MCF 10A (cell line): ENCODE data around the gene ZNF565. TPM values are rescaled to one million over a fixed set of nuclear protein-coding genes. Genes with fewer than 3 reads are reported as not detected.

Source experiments
- BruUV-seq: library from RNA; stranded (reverse); fragments of 400-500 nt; replicated peaks from 2 replicates; lab custom pipeline; 2021; lab: Mats Ljungman, UMichigan
- CTCF ChIA-PET: fragments of 300-600 bp; sonication (Branson Sonifier 250); formaldehyde crosslinking; extraction: SDS; loops from one replicate; lab custom pipeline; 2021; ENCODE audit warnings: antibody characterized with exemption, inconsistent platforms; lab: Yijun Ruan, JAX
- POLR2A ChIA-PET: fragments of 300-600, 350-650 bp; sonication (Branson Sonifier 250); formaldehyde crosslinking; extraction: SDS; loops from one replicate; lab custom pipeline; 2020; ENCODE audit warnings: antibody characterized with exemption, inconsistent platforms; lab: Yijun Ruan, JAX
- DNase-seq: peaks from one replicate; pipeline ENCODE4 v3.0.0-alpha.2; 2018; ENCODE audit not compliant: unreplicated experiment
- H3K27ac Mint-ChIP-seq: one replicate; pipeline ENCODE4 v1.8.0; 2022; ENCODE audit warnings: mild to moderate bottlenecking, low read depth, mixed read lengths; ENCODE audit not compliant: unreplicated experiment
- H3K27me3 Mint-ChIP-seq: one replicate; pipeline ENCODE4 v1.8.0; 2022; ENCODE audit warnings: mixed read lengths; ENCODE audit not compliant: insufficient read depth, unreplicated experiment
- H3K36me3 Mint-ChIP-seq: one replicate; pipeline ENCODE4 v1.8.0; 2022; ENCODE audit warnings: mild to moderate bottlenecking, moderate library complexity, mixed read lengths; ENCODE audit not compliant: insufficient read depth, unreplicated experiment
- H3K4me1 Mint-ChIP-seq: one replicate; pipeline ENCODE4 v1.8.0; 2022; ENCODE audit warnings: mixed read lengths; ENCODE audit not compliant: insufficient read depth, unreplicated experiment
- H3K4me3 Mint-ChIP-seq: one replicate; pipeline ENCODE4 v1.8.0; 2022; ENCODE audit warnings: mild to moderate bottlenecking, moderate library complexity, mixed read lengths; ENCODE audit not compliant: unreplicated experiment
- H3K9me3 Mint-ChIP-seq: one replicate; pipeline ENCODE4 v1.8.0; 2022; ENCODE audit warnings: mixed read lengths; ENCODE audit not compliant: unreplicated experiment
- intact Hi-C: fragments of 100-400 bp; cut with micrococcal nuclease; formaldehyde crosslinking; loops from 2 replicates; pipeline ENCODE4 v1.14.1; 2022
- total RNA-seq: library from RNA; stranded (reverse); gene quantifications from 2 replicates; pipeline ENCODE4 v1.2.3, GENCODE V29; 2022
- TF ChIP-seq, protein P1 (sequence below): fragments of 200-600 bp; IDR thresholded peaks from one replicate; pipeline ENCODE4 v1.8.0; 2022; ENCODE audit warnings: antibody characterized with exemption, mild to moderate bottlenecking; ENCODE audit not compliant: unreplicated experiment

Gene ZNF565
- total RNA-seq, 1 experiment from 2014 or later, result 2.9 TPM

DNA sequence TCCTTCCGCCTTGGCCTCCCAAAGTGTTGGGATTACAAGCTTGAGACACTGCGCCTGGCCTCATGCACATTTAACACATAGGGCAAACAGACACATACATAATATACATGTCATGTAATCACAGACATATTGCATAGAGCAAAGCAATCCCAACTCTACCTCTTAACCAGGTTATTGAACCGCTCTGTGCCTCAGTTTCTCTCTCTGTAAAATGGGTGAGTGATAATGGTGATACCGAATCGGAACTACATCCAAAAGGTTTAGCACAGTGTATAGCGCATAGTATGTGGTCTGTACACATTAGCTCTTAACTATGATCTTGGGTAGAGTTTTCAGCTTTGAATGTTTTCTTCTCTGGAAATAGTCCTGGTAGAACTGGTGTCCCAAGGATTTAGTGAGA is 69.8 kb downstream of the ZNF565 start:
- Mint-ChIP-seq H3K36me3 (peaks cover 80% of the 10 kb centered on the region), H3K4me3 (no peak overlapping the region), H3K4me1 (peaks cover 44% of the 10 kb centered on the region), H3K9me3 (no peaks in the 10 kb centered on the region), H3K27ac (no peak overlapping the region), H3K27me3 (no peaks in the 10 kb centered on the region)
- TF ChIP-seq, protein P1, sequence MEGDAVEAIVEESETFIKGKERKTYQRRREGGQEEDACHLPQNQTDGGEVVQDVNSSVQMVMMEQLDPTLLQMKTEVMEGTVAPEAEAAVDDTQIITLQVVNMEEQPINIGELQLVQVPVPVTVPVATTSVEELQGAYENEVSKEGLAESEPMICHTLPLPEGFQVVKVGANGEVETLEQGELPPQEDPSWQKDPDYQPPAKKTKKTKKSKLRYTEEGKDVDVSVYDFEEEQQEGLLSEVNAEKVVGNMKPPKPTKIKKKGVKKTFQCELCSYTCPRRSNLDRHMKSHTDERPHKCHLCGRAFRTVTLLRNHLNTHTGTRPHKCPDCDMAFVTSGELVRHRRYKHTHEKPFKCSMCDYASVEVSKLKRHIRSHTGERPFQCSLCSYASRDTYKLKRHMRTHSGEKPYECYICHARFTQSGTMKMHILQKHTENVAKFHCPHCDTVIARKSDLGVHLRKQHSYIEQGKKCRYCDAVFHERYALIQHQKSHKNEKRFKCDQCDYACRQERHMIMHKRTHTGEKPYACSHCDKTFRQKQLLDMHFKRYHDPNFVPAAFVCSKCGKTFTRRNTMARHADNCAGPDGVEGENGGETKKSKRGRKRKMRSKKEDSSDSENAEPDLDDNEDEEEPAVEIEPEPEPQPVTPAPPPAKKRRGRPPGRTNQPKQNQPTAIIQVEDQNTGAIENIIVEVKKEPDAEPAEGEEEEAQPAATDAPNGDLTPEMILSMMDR, result no peak
- CTCF ChIA-PET, result interaction anchor here (1.1 to 2.9 kb wide), 3 partner anchors 16 to 25 kb away, joined by 4 to 8 read pairs (median 8); no protein-coding TSS in a partner anchor
- intact Hi-C loops, result no loop called here
- DNase-seq, result no peak
- no TSS peak for BruUV-seq
- POLR2A ChIA-PET, result no interaction called here

DNA sequence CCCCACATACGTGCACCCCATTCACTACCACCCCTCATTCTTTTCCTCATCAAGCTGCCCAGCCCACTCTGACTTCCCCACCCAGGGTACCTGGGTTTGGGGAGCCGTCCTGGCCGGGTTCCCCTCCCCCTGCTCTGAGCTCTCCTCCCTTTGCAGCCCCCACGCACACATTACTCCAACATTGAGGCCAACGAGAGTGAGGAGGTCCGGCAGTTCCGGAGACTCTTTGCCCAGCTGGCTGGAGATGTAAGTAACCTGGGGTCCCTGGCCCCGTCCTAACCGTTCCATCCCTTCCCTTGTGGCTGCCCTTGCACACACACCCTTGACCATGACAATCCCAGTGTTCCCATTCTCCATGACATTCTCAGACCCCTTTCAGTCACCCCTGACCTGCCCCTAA is 72.0 kb downstream of the ZNF565 start:
- H3K27ac Mint-ChIP-seq, result no peak overlapping the region
- TF ChIP-seq, protein P1, result no peak
- CTCF ChIA-PET, result interaction anchor here (0.8 to 2.9 kb wide), 2 partner anchors 14 to 15 kb away, joined by 3 to 8 read pairs; no protein-coding TSS in a partner anchor

DNA sequence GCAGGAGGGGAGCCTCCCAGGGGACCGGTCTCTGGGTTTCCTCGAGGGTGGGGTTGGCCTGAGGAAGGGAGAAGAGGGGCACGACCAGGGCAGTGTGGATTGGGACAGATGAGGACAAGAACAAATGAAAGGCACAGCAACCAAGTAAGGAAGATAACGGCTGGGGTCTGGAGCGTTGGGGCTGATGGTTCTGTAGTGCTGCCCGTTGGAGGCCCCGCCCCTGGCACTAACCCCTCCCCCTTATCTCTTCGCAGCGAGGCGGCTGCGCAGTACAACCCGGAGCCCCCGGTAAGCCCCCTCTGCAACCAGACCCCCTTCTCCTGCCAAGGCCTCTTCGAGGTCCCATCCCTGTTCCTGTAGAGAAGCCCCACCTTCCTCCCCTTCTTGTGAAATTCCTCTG is 72.4 kb downstream of the ZNF565 start:
- H3K9me3 Mint-ChIP-seq, result no peaks in the 10 kb centered on the region
- TF ChIP-seq, protein P1, result no peak
- no peaks in the 10 kb centered on the region for H3K27me3 Mint-ChIP-seq
- H3K4me1 Mint-ChIP-seq, result peaks cover 32% of the 10 kb centered on the region
- BruUV-seq, result no TSS peak
- intact Hi-C loops, result no loop called here
- peaks cover 54% of the 10 kb centered on the region for H3K36me3 Mint-ChIP-seq
- DNase-seq, result no peak
- peak overlapping the region; percentile 97 for H3K27ac Mint-ChIP-seq
- ChIA-PET POLR2A (no interaction called here), CTCF (interaction anchor here (0.8 to 2.9 kb wide), 2 partner anchors 14 to 15 kb away, joined by 3 to 8 read pairs; no protein-coding TSS in a partner anchor)
- H3K4me3 Mint-ChIP-seq, result no peak overlapping the region

More for the DNA sequence above, 72.0 kb downstream of the ZNF565 start:
- no peak overlapping the region for H3K4me3 Mint-ChIP-seq
- H3K4me1 Mint-ChIP-seq, result peaks cover 31% of the 10 kb centered on the region
- no peaks in the 10 kb centered on the region for H3K27me3 Mint-ChIP-seq
- BruUV-seq, result no TSS peak
- H3K36me3 Mint-ChIP-seq, result peaks cover 58% of the 10 kb centered on the region
- H3K9me3 Mint-ChIP-seq, result no peaks in the 10 kb centered on the region
- intact Hi-C loops, result no loop called here
- POLR2A ChIA-PET, result no interaction called here
- no peak for DNase-seq

DNA sequence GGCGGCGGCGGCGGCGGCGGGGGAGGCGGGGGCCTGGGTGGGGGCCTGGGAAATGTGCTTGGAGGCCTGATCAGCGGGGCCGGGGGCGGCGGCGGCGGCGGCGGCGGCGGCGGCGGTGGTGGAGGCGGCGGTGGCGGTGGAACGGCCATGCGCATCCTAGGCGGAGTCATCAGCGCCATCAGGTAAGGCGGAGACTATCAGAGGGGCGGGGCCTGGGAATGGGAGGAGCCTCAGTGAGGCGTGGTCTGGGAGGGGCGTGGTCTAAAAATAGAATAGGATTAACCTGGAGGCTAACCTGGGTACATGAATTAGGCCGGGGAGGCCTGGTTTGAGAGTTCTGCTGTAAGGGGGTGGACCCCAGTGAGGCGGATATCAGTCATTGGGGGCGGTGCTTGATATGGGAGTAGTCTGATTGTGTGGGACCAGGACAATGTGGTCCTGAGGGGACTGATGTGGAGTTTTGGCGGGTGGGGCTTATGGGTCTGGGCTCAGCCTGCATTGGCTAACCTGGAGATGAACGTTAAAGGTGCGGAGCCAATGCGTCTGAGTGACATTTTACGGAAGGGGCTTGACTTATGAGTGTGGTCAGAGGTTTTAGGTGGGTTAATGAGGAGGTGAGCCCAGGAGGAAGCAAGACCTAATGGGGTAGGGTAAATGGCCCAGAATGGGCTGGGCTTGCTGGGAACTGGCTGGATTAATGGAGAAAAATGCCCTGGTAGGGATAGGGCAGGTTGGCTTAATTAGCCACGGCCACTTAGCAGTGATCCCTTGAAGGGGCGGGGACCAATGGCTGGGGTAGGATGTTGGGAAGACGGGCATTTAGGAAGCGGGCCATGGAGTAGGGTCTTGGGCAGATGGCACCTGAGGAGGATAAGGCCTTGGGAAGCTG is 73.2 kb downstream of the ZNF565 start:
- Mint-ChIP-seq H3K36me3 (peaks cover 46% of the 10 kb centered on the region), H3K9me3 (no peaks in the 10 kb centered on the region), H3K4me1 (peaks cover 34% of the 10 kb centered on the region), H3K27ac (peak overlapping the region; percentile 97), H3K27me3 (no peaks in the 10 kb centered on the region), H3K4me3 (peak overlapping the region; percentile 97)
- ChIA-PET POLR2A (interaction anchor here (0.6 to 2.0 kb wide), 3 partner anchors 9 to 247 kb away, joined by 4 to 40 read pairs (median 20); no protein-coding TSS in a partner anchor), CTCF (no interaction called here)
- TF ChIP-seq, protein P1, result no peak
- peak; percentile 95 for DNase-seq
- intact Hi-C loops, result no loop called here
- no TSS peak for BruUV-seq
